ENCODE data around the gene CNOT3.
A peak's percentile ranks its signal among the peaks of the same experiment; 100 is the strongest.

Gene CNOT3

DNA sequence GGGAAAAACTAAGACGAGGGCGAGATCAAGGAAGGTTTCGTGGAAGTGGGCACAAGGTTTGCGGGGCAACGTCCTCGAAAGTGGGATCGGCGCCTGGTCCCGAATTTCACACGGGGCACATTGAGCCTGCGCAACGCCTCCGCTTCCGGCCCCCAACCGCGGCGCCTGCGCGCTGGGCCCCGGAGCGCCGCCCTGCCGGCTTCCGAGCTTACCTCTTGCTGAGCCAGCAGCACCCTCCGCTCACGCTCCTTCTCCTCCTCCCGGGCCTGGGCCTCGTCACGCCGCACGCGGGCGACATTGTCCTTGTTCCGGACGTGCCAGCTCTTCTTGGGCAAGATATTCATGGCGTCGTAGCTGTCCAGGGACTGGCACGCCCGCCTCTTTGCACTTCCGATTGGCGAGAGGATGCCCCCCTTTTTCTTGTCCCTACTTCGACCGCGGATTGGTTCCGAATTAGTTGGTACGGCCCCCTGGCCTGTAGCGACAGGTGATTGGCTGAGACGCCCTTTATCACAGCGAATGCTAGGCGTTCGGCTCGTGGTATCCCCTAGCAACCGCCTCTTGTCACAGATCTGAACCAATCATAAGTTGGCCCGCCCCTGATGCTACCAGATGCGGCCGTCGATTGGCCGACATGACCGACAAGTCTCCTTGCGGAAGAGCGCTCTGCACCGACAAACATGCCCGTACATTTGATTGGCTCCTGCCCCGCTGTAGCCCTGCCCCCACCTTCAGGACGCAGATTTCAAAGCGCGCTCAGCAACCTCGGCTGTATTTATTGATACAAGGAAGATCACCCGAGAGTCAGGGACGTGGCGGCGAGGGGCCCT is 22.0 kb downstream of the CNOT3 start, which contains the start of gene LENG1:
LENG1 (minus strand) TSS at position 370 of the 830 bp plus-strand sequence; CDS start at position 344, 26 bp downstream.
- TF ChIP-seq, protein P1, sequence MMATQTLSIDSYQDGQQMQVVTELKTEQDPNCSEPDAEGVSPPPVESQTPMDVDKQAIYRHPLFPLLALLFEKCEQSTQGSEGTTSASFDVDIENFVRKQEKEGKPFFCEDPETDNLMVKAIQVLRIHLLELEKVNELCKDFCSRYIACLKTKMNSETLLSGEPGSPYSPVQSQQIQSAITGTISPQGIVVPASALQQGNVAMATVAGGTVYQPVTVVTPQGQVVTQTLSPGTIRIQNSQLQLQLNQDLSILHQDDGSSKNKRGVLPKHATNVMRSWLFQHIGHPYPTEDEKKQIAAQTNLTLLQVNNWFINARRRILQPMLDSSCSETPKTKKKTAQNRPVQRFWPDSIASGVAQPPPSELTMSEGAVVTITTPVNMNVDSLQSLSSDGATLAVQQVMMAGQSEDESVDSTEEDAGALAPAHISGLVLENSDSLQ (IDR thresholded peaks at IDR 0.05) = peak; percentile 98
- TF ChIP-seq FOXM1 (IDR thresholded peaks at IDR 0.05; ENCODE audit: borderline replicate concordance) (no peak), TARDBP (IDR thresholded peaks at IDR 0.05) (no peak), ELF4 (IDR thresholded peaks at IDR 0.05) (peak; percentile 86), L3MBTL2 (conservative IDR thresholded peaks at IDR 0.05) (peak; percentile 95)
- CTCF ChIA-PET = no interaction called here
- peak; percentile 92 for DNase-seq (ENCODE audit: extremely low spot score)
- POLR2A ChIA-PET = interaction anchor here (0.5 to 2.3 kb wide), 10 partner anchors 9 to 56 kb away, joined by 3 to 13 read pairs (median 4); partner anchors contain the start of genes CNOT3, PRPF31, RPS9 and TFPT

DNA sequence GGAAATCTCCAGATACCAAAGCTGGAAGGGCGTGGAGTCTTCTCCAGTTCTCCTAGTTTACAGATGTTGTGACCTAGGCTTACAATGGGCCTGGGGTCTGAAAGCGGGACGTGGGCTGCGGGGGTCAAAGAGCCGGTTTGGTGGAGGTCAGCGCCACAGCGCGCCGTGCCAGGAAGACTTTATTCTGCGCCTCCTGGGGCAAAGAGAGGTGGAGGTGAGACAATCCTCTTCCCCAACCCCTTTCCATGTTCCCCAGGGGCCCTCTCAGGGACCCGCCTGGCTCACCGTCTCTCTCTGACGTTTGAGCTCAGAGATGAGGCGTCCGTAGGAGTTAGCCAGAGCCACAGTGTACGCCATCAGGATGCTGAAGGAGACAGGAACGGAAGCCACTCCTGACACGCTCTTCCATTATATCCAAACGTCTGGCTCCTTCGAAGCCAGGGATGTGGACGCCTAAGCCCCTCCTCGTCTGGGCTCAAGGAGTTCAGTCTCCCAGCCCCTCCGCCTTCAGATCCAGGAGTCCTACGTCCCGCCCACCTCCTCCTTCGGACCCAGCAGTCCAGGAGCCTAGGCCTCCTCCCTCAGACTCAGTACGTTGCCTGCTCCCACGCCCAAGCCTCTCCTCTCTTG is 22.7 kb downstream of the CNOT3 start:
- no peak for DNase-seq (ENCODE audit: extremely low spot score)
- TF ChIP-seq ARNT (IDR thresholded peaks at IDR 0.05) (no peak), SP1 (IDR thresholded peaks at IDR 0.05) (no peak), FOXA1 (IDR thresholded peaks at IDR 0.05) (no peak), CTBP1 (IDR thresholded peaks at IDR 0.05; ENCODE audit: borderline replicate concordance) (no peak), L3MBTL2 (conservative IDR thresholded peaks at IDR 0.05) (no peak), NFRKB (IDR thresholded peaks at IDR 0.05) (no peak), TARDBP (IDR thresholded peaks at IDR 0.05) (no peak)
- ChIA-PET CTCF (no interaction called here), POLR2A (interaction anchor here (0.5 to 2.3 kb wide), 7 partner anchors 10 to 55 kb away, joined by 3 to 13 read pairs (median 4); partner anchors contain the start of genes CNOT3 and TSEN34)

DNA sequence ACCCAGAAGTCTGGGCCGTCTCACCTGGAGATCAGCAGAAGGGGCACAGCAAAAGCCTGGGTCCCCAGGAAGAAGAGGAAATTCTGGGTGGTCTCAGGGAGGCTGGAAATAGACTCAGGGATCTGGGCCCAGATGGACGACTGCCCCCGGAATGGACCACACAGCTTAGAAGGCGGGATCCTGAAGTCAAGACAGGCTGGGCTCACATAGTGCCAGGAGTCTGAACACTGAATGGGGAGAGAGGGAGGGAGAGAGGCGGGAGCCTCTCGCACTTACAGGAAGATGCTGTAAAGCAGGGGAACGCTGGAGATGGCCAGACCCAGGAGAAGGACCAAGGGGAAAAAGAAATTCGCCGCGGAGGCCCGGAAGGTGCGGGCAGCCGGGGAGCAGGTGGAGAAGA is 23.3 kb downstream of the CNOT3 start:
- no peak for DNase-seq (ENCODE audit: extremely low spot score)
- POLR2A ChIA-PET = interaction anchor here (0.8 to 2.3 kb wide), 5 partner anchors 10 to 49 kb away, joined by 3 to 13 read pairs (median 4); partner anchors contain the start of genes CNOT3 and TSEN34
- CTCF ChIA-PET = no interaction called here
- TF ChIP-seq NFRKB (IDR thresholded peaks at IDR 0.05) = no peak
- no peak for TF ChIP-seq SUZ12 (IDR thresholded peaks at IDR 0.05)
- TF ChIP-seq FOXM1 (IDR thresholded peaks at IDR 0.05; ENCODE audit: borderline replicate concordance) = no peak
- TF ChIP-seq BHLHE40 (IDR thresholded peaks at IDR 0.05; ENCODE audit: borderline replicate concordance) = no peak
- no peak for TF ChIP-seq ARNT (IDR thresholded peaks at IDR 0.05)
- TF ChIP-seq FOXA1 (IDR thresholded peaks at IDR 0.05) = no peak
- no peak for TF ChIP-seq HDGF (IDR thresholded peaks at IDR 0.05; ENCODE audit: borderline replicate concordance)
- TF ChIP-seq CTBP1 (IDR thresholded peaks at IDR 0.05; ENCODE audit: borderline replicate concordance) = no peak

DNA sequence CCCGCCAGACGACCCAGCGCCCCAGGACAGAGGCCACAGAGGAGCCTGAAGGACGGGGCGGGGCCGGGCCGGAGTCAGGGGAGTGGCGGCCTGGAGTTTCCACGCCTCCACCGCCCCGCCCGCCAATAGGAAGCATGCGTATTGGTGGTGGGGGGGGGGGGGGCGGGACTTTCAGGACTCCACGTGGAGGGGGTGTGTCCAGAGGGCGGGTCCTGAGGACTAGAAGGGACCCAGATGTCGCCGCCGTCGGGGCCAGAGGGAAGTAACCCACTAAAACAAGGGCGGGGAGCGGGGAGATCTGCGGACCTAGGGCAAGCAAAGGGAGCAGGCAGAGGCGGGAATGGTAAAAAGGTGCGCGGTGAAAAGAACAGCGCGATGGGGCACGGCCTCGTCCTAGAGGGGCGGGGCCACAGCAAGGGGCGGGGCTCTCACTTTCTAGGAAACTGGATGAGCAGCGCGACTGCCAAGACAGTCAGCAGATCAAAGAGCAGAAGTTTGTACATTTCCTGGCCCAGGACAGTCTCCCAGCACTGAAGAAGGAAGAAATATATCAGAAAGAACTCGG is 24.8 kb downstream of the CNOT3 start:
- TF ChIP-seq FOXM1 (IDR thresholded peaks at IDR 0.05; ENCODE audit: borderline replicate concordance) (no peak), ARNT (IDR thresholded peaks at IDR 0.05) (no peak), ELF4 (IDR thresholded peaks at IDR 0.05) (no peak), NFRKB (IDR thresholded peaks at IDR 0.05) (no peak), SUZ12 (IDR thresholded peaks at IDR 0.05) (no peak)
- DNase-seq (ENCODE audit: extremely low spot score) = peak; percentile 75
- ChIA-PET POLR2A (no interaction called here), CTCF (no interaction called here)

DNA sequence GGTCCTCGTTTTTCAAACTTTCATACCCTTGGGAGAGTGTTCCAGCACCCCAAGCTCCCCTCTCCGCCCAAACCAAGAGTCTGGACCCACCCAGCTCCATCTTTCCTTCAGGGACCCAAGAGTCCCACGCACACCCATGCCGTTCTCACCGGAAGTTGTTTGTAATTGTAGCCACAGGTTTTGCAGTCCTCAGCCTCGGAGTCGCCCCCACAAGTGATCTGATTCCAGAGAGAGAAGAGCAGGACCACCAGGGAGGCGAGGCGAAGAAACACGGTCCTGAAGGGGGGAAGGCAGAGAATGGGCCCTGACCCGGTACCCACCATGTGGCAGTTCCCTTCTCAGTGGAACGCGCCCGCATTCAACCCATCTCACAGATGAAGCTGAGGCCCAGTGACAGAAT is 25.3 kb downstream of the CNOT3 start:
- ChIA-PET POLR2A (no interaction called here), CTCF (no interaction called here)
- no peak for TF ChIP-seq HDGF (IDR thresholded peaks at IDR 0.05; ENCODE audit: borderline replicate concordance)
- no peak for TF ChIP-seq LEF1 (IDR thresholded peaks at IDR 0.05; ENCODE audit: borderline replicate concordance)
- no peak for TF ChIP-seq SUZ12 (IDR thresholded peaks at IDR 0.05)
- no peak for TF ChIP-seq ZNF384 (IDR thresholded peaks at IDR 0.05)
- no peak for TF ChIP-seq ARNT (IDR thresholded peaks at IDR 0.05)
- TF ChIP-seq FOXK2 (IDR thresholded peaks at IDR 0.05) = no peak
- TF ChIP-seq ELF4 (IDR thresholded peaks at IDR 0.05) = no peak
- no peak for TF ChIP-seq TARDBP (IDR thresholded peaks at IDR 0.05)
- no peak for DNase-seq (ENCODE audit: extremely low spot score)

DNA sequence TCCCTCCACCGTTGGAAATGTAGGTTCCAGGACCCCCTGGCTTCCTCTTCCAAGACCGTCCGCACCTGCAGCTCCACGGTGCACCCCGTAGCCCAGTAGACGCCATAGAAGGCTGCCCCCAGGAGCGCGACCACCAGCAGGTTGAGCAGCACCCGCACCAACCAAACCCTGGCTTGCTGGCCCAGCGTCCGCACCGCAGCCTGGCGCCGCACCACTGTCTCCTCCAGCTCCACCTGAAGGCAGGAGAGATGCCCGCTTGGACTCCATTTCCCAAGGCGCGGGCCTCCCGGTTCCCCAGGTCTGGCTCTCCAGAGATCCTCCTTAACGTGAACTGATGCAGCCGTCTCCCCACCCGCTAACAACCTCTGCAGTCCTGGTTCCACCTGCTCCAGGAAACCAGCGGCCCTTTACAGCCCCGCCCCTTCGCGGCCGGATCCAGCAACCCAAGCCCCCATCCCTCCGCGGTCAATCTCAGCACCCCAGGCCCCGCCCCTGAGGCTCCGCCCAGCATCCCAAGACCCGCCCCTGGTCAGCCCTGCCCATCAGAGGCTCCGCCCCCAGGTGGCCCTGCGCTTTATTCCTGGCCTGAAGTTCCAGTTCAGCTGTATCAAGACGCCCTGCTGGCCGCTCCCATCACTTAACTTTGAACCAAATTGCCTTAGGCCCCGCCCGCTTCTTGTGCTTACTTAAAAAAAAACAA is 27.0 kb downstream of the CNOT3 start:
- TF ChIP-seq CTBP1 (IDR thresholded peaks at IDR 0.05; ENCODE audit: borderline replicate concordance) (no peak), ZNF384 (IDR thresholded peaks at IDR 0.05) (no peak), ELF4 (IDR thresholded peaks at IDR 0.05) (no peak), LEF1 (IDR thresholded peaks at IDR 0.05; ENCODE audit: borderline replicate concordance) (no peak), L3MBTL2 (conservative IDR thresholded peaks at IDR 0.05) (no peak), SUZ12 (IDR thresholded peaks at IDR 0.05) (no peak), TARDBP (IDR thresholded peaks at IDR 0.05) (no peak), BHLHE40 (IDR thresholded peaks at IDR 0.05; ENCODE audit: borderline replicate concordance) (no peak), ARNT (IDR thresholded peaks at IDR 0.05) (no peak), FOXA1 (IDR thresholded peaks at IDR 0.05) (no peak), HDGF (IDR thresholded peaks at IDR 0.05; ENCODE audit: borderline replicate concordance) (no peak), SP1 (IDR thresholded peaks at IDR 0.05) (no peak), FOXM1 (IDR thresholded peaks at IDR 0.05; ENCODE audit: borderline replicate concordance) (no peak), NFRKB (IDR thresholded peaks at IDR 0.05) (no peak), FOXK2 (IDR thresholded peaks at IDR 0.05) (no peak)
- TF ChIP-seq, protein P1 (IDR thresholded peaks at IDR 0.05) = no peak; the same call in none of the 2 replicates
- CTCF ChIA-PET = no interaction called here
- POLR2A ChIA-PET = interaction anchor here (0.9 kb wide), 1 partner anchor 28 kb away, joined by 3 read pairs; no protein-coding TSS in a partner anchor
- DNase-seq (ENCODE audit: extremely low spot score) = peak; percentile 67

All from HEK293T (cell line).